ENCODE data around the gene MMD2. TPM values are rescaled to one million over a fixed set of nuclear protein-coding genes. Genes with fewer than 3 reads are reported as not detected.

The MMD2 gene, protein sequence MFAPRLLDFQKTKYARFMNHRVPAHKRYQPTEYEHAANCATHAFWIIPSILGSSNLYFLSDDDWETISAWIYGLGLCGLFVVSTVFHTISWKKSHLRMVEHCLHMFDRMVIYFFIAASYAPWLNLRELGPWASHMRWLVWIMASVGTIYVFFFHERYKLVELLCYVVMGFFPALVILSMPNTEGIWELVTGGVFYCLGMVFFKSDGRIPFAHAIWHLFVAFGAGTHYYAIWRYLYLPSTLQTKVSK
- not detected in 2 replicates for total RNA-seq

DNA sequence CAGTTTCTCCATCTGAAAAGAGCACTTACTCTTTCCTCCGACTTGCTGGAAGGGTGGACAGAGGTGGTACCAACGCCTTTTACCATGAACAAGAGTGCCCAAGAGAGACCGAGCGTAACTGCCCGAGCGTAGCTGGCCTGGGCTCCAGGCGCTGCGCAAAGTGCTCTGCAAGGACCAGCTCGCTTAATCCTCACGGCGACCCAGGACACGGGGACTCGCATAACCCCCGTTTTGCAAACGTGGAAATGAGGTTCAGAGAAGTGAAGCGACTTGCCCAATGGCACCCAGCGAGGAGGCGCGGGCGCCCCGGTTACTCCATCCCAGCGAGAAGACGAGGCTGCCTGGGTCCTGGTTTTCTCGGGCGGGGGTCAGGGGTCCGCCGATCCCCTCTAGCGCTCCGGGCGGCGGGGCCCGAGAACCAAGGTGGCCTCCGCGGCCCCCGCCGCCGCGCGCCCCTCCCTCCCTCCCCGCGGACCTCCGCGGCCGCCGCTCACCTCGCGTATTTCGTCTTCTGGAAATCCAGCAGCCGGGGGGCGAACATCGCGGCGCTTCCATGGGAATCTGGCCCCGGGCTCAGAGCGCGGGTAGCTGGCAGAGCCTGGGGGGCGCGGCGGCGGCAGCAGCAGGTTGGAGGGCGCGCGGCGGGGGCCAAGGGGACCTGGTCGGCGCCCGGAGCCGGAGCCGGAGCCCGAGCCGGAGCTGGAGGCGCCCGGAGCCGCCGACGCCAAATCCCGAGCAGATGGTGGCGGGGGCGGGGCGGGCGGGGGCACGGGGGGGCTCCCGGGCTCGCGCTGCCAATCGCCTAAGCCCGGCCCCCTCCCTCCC lies at the start of gene MMD2:
Gene MMD2, minus strand, starts transcription at position 711 of the 825 bp plus-strand sequence. Its CDS starts 170 bp downstream, at position 541.
- TF ChIP-seq, protein P1, sequence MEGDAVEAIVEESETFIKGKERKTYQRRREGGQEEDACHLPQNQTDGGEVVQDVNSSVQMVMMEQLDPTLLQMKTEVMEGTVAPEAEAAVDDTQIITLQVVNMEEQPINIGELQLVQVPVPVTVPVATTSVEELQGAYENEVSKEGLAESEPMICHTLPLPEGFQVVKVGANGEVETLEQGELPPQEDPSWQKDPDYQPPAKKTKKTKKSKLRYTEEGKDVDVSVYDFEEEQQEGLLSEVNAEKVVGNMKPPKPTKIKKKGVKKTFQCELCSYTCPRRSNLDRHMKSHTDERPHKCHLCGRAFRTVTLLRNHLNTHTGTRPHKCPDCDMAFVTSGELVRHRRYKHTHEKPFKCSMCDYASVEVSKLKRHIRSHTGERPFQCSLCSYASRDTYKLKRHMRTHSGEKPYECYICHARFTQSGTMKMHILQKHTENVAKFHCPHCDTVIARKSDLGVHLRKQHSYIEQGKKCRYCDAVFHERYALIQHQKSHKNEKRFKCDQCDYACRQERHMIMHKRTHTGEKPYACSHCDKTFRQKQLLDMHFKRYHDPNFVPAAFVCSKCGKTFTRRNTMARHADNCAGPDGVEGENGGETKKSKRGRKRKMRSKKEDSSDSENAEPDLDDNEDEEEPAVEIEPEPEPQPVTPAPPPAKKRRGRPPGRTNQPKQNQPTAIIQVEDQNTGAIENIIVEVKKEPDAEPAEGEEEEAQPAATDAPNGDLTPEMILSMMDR (IDR thresholded peaks at IDR 0.05; ENCODE audit: insufficient read depth, low read depth, low read length), result no peak
- H3K4me3 ChIP-seq (ENCODE audit: low read depth, low read length), result no peak within 1 kb of the TSS
- no peak for DNase-seq (ENCODE audit: low read depth)

DNA sequence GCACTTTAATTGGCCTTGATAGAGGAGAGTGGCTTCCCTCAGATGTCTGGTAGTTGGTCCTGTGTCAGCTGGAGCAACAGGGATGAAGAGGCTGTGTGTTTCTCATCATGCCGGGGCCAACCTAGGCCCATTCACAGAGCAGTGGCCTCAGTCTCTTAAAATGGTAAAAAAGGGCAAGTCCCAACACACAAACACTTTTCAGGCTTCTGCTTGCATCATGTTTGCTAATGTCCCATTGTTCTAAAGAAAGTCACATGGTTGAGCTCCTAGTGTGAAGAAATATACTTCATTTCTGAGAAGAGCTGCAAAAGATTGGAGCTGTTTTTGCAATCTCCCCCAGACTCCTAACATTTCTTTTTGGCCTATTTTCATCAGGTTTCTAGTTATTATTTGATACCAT lies 46.1 kb upstream of the MMD2 start:
- TF ChIP-seq, protein P1 (IDR thresholded peaks at IDR 0.05; ENCODE audit: insufficient read depth, low read depth, low read length), result no peak
- DNase-seq (ENCODE audit: low read depth), result no peak
- H3K4me3 ChIP-seq (ENCODE audit: low read depth, low read length), result no peak overlapping the region

DNA sequence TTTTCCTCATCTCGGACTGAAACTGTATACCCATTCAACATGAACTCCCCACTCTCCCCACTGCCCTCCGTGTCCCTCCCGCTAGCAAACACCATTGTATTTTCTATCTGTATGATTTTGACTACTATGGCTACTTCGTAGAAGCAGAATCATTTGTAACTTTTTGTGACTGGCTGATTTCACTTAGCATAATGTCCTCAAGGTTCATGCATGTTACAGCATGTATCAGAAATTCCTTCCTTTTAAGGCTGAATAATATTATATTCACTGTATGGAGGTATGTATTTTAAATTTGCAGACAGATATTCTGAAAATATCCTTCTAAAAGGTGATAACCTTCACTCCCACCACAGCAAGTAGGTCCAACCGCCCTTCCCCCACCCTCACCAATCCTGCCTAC lies 42.9 kb upstream of the MMD2 start:
- DNase-seq (ENCODE audit: low read depth), result no peak
- H3K4me3 ChIP-seq (ENCODE audit: low read depth, low read length), result no peak overlapping the region
- TF ChIP-seq, protein P1 (IDR thresholded peaks at IDR 0.05; ENCODE audit: insufficient read depth, low read depth, low read length), result no peak

DNA sequence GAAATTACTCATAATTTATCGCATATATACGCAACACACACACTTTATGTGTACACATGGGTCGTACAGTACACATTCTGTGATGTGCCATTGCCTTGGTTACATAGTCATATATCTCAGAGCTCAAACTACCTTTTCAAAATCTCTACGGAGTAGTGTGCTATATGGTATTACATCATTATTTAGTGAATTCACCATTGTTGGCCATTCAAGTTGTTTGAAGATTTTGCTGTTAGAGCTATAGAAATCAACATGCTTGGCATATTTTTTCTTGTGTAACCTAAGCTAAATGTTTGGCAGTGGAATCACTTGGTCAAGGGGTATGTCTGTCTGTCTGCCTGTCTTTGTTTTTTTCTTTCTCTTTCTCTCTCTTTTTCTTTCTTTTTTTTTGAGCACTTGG lies 42.0 kb upstream of the MMD2 start:
- DNase-seq (ENCODE audit: low read depth), result no peak
- H3K4me3 ChIP-seq (ENCODE audit: low read depth, low read length), result no peak overlapping the region
- TF ChIP-seq, protein P1 (IDR thresholded peaks at IDR 0.05; ENCODE audit: insufficient read depth, low read depth, low read length), result no peak

DNA sequence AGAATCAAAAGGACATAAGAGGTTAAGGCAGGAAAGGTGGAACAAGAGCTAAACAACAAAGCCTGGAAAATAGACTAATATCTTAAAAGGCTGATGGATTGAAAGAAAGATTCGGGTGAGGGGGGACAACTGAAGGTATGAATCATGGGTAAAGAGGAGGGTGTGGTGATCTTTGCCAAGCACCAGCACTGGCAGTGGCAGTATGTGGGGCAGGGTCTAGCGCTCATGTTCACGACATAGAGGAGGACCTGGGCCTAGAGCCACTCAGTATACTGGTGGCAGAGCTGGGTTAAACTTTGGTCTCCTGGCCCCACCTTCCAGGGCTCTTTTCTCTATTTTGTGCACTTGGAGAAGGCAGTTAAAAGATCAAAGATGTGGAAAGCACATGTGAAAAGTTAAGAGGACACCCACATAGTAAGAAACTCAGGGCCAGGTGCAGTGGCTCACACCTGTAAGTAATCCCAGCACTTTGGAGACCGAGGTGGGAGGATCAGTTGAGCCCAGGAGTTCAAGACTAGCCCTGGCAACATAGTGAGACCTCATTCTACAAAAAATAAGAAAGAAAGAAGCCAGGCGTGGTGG lies 40.5 kb upstream of the MMD2 start:
- TF ChIP-seq, protein P1 (IDR thresholded peaks at IDR 0.05; ENCODE audit: insufficient read depth, low read depth, low read length), result no peak
- DNase-seq (ENCODE audit: low read depth), result no peak
- no peak overlapping the region for H3K4me3 ChIP-seq (ENCODE audit: low read depth, low read length)

DNA sequence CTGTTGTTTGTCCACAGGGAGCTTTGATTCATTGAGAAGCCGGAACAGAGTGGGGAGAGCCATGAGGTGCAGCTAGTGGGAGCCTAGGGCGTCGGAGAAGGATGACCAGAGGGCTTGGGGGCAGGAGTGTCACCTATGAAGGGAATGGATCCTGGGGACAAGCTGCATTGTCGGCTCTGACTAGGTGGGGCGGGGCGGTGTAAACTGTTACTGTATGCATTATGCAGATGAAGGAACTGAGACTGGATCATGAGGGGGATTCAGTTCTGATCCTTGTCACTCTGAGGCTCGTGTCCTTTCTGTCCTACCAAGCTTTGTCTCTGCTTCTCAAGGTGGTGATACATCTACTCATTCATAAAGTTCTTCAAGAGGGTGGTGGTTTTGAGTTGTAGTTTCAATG lies 39.9 kb upstream of the MMD2 start:
- TF ChIP-seq, protein P1 (IDR thresholded peaks at IDR 0.05; ENCODE audit: insufficient read depth, low read depth, low read length), result no peak
- H3K4me3 ChIP-seq (ENCODE audit: low read depth, low read length), result no peak overlapping the region
- no peak for DNase-seq (ENCODE audit: low read depth)

Measured in fibroblast of villous mesenchyme (primary cell).